HUES64 (cell line): Measurements from ENCODE around the gene TMEM87A.

ENCODE experiments used
- H3K27ac ChIP-seq: 2 replicates; pipeline ENCODE4 v1.7.0; 2013; ENCODE audit warnings: low read depth, low read length, inconsistent platforms
- H3K27me3 ChIP-seq: 2 replicates; pipeline ENCODE4 v1.6.1; 2013; ENCODE audit warnings: mild to moderate bottlenecking, low read length; ENCODE audit not compliant: insufficient read depth
- H3K36me3 ChIP-seq: 2 replicates; pipeline ENCODE4 v1.6.1; 2013; ENCODE audit warnings: mild to moderate bottlenecking, low read length; ENCODE audit not compliant: insufficient read depth
- H3K4me1 ChIP-seq: 2 replicates; pipeline ENCODE4 v1.6.1; 2013; ENCODE audit warnings: mild to moderate bottlenecking, low read length, moderate library complexity; ENCODE audit not compliant: insufficient read depth
- H3K4me3 ChIP-seq: 2 replicates; pipeline ENCODE4 v1.5.1; 2013; ENCODE audit warnings: mild to moderate bottlenecking, low read length, moderate library complexity
- H3K9ac ChIP-seq: 2 replicates; pipeline ENCODE4 v1.6.1; 2013; ENCODE audit warnings: mild to moderate bottlenecking, low read depth, low read length
- H3K9me3 ChIP-seq: 2 replicates; pipeline ENCODE4 v1.6.1; 2013; ENCODE audit warnings: low read depth, low read length; ENCODE audit not compliant: insufficient read depth
- WGBS: fragments of 150-250, 120-280 bp; methylation state at CpG from one replicate; pipeline ENCODE4 v1.1.7; 2013; ENCODE audit warnings: missing lambda C conversion rate; 5-methylcytosine and 5-hydroxymethylcytosine counted together

Gene TMEM87A

DNA sequence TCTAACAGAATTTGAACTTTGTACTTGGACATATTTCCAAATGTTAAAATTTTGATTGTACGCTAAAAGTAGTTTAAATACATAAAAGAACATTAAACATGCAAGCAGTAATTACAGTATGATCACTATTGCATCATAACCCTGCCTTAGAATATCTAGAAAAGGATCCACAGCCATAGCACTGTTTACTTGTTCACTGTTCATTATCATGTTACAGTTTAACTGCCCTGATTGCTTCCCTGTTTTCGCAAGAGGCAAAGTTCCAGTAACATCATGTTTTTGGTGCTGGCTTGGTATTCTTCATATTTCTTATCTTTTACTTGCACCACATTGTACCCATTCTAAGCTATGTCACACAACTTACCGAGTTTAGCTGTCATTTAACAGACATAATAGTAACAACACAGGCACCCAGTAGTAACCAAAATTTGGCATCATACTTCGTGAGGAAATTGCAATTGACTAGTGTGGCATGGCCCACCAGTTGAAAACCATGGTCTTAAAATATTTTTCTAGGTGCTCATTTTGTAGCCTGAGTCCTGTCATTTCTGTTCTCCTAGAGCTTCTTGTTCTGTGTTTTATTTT lies 13.3 kb upstream of the TMEM87A start:
- H3K9me3 ChIP-seq = no peaks in the 10 kb centered on the region
- H3K27me3 ChIP-seq = no peaks in the 10 kb centered on the region
- 98% methylated on average over 3 of the region's 4 CpGs for WGBS
- H3K9ac ChIP-seq = no peak overlapping the region
- H3K4me3 ChIP-seq = no peak overlapping the region
- peaks cover 8% of the 10 kb centered on the region; the same call in 1 of the 2 replicates for H3K36me3 ChIP-seq
- H3K4me1 ChIP-seq = no peaks in the 10 kb centered on the region; the same call in 1 of the 2 replicates
- H3K27ac ChIP-seq = no peak overlapping the region

GRCh38 chr15:42285034-42285433 lies 11.8 kb upstream of the TMEM87A start:
- peaks cover 14% of the 10 kb centered on the region; the same call in 1 of the 2 replicates for H3K36me3 ChIP-seq
- no peaks in the 10 kb centered on the region; the same call in 1 of the 2 replicates for H3K4me1 ChIP-seq
- H3K9me3 ChIP-seq = no peaks in the 10 kb centered on the region
- H3K27ac ChIP-seq = no peak overlapping the region
- 93% methylated on average over 1 of the region's 1 CpG for WGBS
- H3K9ac ChIP-seq = no peak overlapping the region
- no peak overlapping the region for H3K4me3 ChIP-seq
- H3K27me3 ChIP-seq = no peaks in the 10 kb centered on the region

DNA sequence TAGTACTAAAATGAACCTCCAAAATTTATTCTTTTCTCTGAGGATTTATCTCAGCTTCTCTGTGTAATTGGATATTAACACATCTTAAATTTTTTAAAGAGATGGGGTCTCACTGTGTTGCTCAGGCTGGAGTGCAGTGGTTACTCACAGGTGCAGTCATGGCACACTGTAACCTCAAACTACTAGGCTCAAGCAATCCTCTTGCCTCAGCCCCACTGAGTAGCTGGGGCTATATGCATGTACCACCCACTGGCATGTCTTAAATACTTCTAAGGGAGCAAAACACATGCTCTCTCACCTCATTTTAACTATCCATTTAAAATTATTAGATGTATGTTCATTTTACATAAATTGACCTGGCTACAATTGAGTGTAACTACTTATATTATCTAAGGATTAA lies 11.3 kb upstream of the TMEM87A start:
- H3K4me1 ChIP-seq = no peaks in the 10 kb centered on the region
- H3K4me3 ChIP-seq = no peak overlapping the region
- no peaks in the 10 kb centered on the region for H3K27me3 ChIP-seq
- peaks cover 14% of the 10 kb centered on the region; the same call in 1 of the 2 replicates for H3K36me3 ChIP-seq
- no peaks in the 10 kb centered on the region for H3K9me3 ChIP-seq
- no peak overlapping the region for H3K9ac ChIP-seq
- H3K27ac ChIP-seq = no peak overlapping the region

- Histone ChIP-seq H3K9me3 (no peaks in the 10 kb centered on the region), H3K4me1 (no peaks in the 10 kb centered on the region), H3K27ac (no peak overlapping the region), H3K36me3 (peaks cover 14% of the 10 kb centered on the region; the same call in 1 of the 2 replicates), H3K27me3 (no peaks in the 10 kb centered on the region), H3K9ac (no peak overlapping the region), H3K4me3 (no peak overlapping the region)
- 94% methylated on average over 3 of the region's 3 CpGs for WGBS
These were observed 10.4 kb upstream of the TMEM87A start for GRCh38 chr15:42283671-42284070.

- Histone ChIP-seq H3K36me3 (peaks cover 20% of the 10 kb centered on the region; the same call in 1 of the 2 replicates), H3K9ac (no peak overlapping the region), H3K27me3 (no peaks in the 10 kb centered on the region), H3K9me3 (no peaks in the 10 kb centered on the region), H3K4me3 (no peak overlapping the region), H3K27ac (no peak overlapping the region), H3K4me1 (no peaks in the 10 kb centered on the region)
- WGBS = 74% methylated on average over 4 of the region's 5 CpGs
These were observed 9.7 kb upstream of the TMEM87A start for GRCh38 chr15:42282926-42283325.

- Histone ChIP-seq H3K36me3 (peaks cover 20% of the 10 kb centered on the region; the same call in 1 of the 2 replicates), H3K9ac (no peak overlapping the region), H3K4me1 (no peaks in the 10 kb centered on the region), H3K27me3 (no peaks in the 10 kb centered on the region), H3K4me3 (no peak overlapping the region), H3K27ac (no peak overlapping the region), H3K9me3 (no peaks in the 10 kb centered on the region)
These were observed 9.1 kb upstream of the TMEM87A start for GRCh38 chr15:42282344-42282743.

DNA sequence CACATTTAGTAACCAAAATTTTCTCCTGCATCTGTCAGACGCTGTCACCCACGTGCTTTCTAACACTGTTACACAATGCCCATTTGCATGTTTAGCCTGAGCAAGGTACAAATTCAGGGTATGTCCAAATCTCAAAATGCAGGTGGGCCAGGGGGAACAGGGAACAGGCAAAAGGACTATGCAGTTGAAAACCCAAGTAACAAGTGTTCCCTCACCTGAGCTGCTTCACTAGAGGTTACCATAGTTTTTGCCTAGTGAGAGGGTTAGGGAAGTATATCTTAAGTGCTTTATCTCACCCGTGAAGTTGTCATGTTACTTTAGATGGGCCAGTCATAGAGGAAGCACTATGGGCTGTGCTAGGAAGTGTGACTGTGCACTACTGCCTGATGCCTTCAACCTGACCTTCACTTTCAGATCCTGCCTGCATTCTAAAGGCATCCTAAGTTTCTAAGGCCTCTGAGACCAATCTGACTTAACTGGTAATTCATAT lies 6.0 kb upstream of the TMEM87A start:
- peaks cover 22% of the 10 kb centered on the region for H3K4me1 ChIP-seq
- no peak overlapping the region for H3K9ac ChIP-seq
- no peak overlapping the region for H3K27ac ChIP-seq
- WGBS = 87% methylated on average over 3 of the region's 3 CpGs
- no peaks in the 10 kb centered on the region for H3K27me3 ChIP-seq
- H3K36me3 ChIP-seq = peaks cover 18% of the 10 kb centered on the region; the same call in 1 of the 2 replicates
- no peaks in the 10 kb centered on the region for H3K9me3 ChIP-seq
- no peak overlapping the region for H3K4me3 ChIP-seq

DNA sequence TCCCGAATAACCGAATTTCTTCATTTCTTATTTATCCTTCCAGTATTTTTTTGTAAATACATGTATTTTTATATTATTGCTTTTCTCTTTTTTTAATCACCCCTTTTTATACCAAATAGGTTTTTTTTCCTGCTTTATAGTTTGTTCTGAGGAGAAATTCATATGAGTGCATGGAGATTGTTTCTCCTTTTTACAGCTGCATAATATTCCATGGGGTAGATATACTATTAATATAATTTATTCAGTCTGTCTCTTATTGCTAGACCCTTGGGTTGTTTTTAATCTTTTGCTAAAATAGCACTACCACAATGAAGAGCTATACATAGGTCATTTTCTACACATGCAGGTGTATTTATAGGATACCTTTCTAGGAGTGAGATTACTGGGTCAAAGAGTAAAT lies 3.5 kb upstream of the TMEM87A start:
- Histone ChIP-seq H3K4me3 (no peak overlapping the region), H3K9ac (no peak overlapping the region), H3K36me3 (peaks cover 13% of the 10 kb centered on the region; the same call in 1 of the 2 replicates), H3K27ac (no peak overlapping the region), H3K27me3 (no peaks in the 10 kb centered on the region), H3K4me1 (peaks cover 29% of the 10 kb centered on the region), H3K9me3 (no peaks in the 10 kb centered on the region)
- no CpG with 5 or more reads among the region's 2 CpGs for WGBS

- Histone ChIP-seq H3K27me3 (no peaks in the 10 kb centered on the region), H3K36me3 (peaks cover 16% of the 10 kb centered on the region), H3K4me3 (peak overlapping the region; percentile 13; the same call in 1 of the 2 replicates), H3K9me3 (no peaks in the 10 kb centered on the region), H3K4me1 (peaks cover 29% of the 10 kb centered on the region), H3K9ac (peak overlapping the region; percentile 15; the same call in 1 of the 2 replicates), H3K27ac (peak overlapping the region; percentile 56; the same call in 1 of the 2 replicates)
- 31% methylated on average over 4 of the region's 4 CpGs for WGBS
These were observed 2.7 kb upstream of the TMEM87A start for GRCh38 chr15:42275780-42276391.

DNA sequence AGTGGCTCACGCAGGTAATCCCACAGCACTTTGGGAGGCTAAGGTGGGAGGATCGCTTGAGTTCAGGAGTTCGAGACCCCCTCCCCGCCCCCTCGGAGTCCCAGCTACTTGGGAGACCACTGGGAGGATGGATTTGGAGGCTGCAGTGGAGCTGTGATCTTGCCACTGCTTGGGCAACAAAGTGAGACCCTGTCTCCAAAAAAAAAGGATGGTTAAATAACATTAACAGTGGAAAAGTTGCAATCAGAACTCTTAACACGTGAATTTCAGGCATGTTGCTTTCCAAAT lies 1.4 kb upstream of the TMEM87A start:
- no peak overlapping the region for H3K27ac ChIP-seq

DNA sequence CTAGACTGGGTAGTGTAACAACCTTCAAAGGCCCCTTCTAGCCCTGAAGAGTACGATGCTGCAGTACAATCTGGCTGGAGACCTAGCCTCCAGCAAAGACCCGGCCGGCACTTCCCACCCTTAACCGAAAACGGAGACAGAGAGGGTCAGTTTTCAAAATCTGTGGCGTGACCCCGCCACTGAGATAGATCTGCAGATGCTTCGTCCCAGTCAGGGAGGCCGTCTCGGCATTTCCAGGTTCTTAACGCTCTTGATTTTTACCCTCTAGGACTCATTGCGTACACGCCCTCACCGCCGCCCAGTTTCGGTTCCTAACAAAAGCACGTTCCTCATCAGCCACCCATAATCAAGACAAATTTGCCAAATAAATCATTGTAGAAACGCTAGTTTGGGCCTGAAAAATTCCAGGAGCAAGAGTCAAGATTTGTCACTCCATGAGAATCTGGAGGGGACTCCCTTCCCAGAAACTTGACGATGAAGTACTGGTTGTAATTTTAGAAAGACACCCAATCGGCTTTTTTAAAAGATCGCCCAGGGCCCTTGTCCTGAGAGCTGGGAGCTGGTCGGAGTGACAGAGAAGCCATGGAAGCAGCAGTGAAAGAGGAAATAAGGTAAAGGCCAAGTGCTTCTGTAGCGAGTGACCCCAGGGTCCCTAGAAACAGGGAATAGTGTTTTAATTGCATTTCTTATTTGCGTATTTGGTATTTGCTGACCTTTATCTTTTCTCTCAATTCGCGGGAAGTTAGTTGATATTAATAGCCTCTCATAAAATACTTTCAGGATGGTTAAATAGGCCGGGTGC lies 868 bp upstream of the TMEM87A start:
- Histone ChIP-seq H3K4me3 (peak overlapping the region; percentile 78), H3K36me3 (peaks cover 19% of the 10 kb centered on the region), H3K27ac (peak overlapping the region; percentile 94), H3K9ac (peak overlapping the region; percentile 92), H3K9me3 (no peaks in the 10 kb centered on the region), H3K4me1 (peaks cover 29% of the 10 kb centered on the region), H3K27me3 (no peaks in the 10 kb centered on the region)
- WGBS = 21% methylated on average over 26 of the region's 27 CpGs

More for the DNA sequence above, 1.4 kb upstream of the TMEM87A start:
- Histone ChIP-seq H3K4me1 (peaks cover 29% of the 10 kb centered on the region), H3K36me3 (peaks cover 17% of the 10 kb centered on the region), H3K9me3 (no peaks in the 10 kb centered on the region), H3K9ac (peak overlapping the region; percentile 92), H3K27me3 (no peaks in the 10 kb centered on the region), H3K4me3 (peak overlapping the region; percentile 78)
- WGBS = 87% methylated on average over 6 of the region's 6 CpGs
